ENCODE data around the gene ITPKB. TPM values are rescaled to one million over a fixed set of nuclear protein-coding genes. Genes with fewer than 3 reads are reported as not detected.
"Not testable (repeated sequence)": the region's sequence is repeated elsewhere in the genome, so short reads cannot be mapped to it uniquely, and the experiment has no call there.

Gene ITPKB
- total and polyA plus RNA-seq, 2 experiments from 2014 or later, result 0.31 to 5.2 TPM

- TF ChIP-seq EZH2phosphoT487 (IDR thresholded peaks at IDR 0.05; ENCODE audit: unreplicated experiment) (no peak), EZH2 (IDR thresholded peaks at IDR 0.05; ENCODE audit: low read depth, unreplicated experiment) (no peak), ZNF462 (CRISPR knock-in tag; IDR thresholded peaks at IDR 0.05) (no peak)
Observed at GRCh38 chr1:226722240-226722900, 16.7 kb downstream of the ITPKB start (continued).

- not testable (repeated sequence) for H3K27me3 Mint-ChIP-seq (ENCODE audit: insufficient read depth, low read depth, poor library complexity); H3K4me3 Mint-ChIP-seq; H2AFZ ChIP-seq; H3K9me2 ChIP-seq (ENCODE audit: insufficient read depth); H3K36me3 ChIP-seq (ENCODE audit: insufficient read depth); ATAC-seq; H3K79me2 ChIP-seq (replicated peaks; ENCODE audit: insufficient read depth); H3K27me3 ChIP-seq (ENCODE audit: insufficient read depth); H3K4me2 ChIP-seq; DNase-seq (ENCODE audit: low spot score); H3F3A ChIP-seq (replicated peaks; ENCODE audit: low read depth); H3K27ac Mint-ChIP-seq; H4K20me1 ChIP-seq (replicated peaks; ENCODE audit: insufficient read depth); H3K9me3 Mint-ChIP-seq; H3K4me3 ChIP-seq; H3K36me3 Mint-ChIP-seq (ENCODE audit: low read depth); H3K27ac ChIP-seq (ENCODE audit: low read depth)
- H3K4me1 ChIP-seq (ENCODE audit: insufficient read depth), result peaks cover 24% of the 10 kb centered on the region
- H3K4me1 Mint-ChIP-seq, result peaks cover 38% of the 10 kb centered on the region
Observed at GRCh38 chr1:226720574-226720973, 18.5 kb downstream of the ITPKB start.

Measured in GM23338 (cell line).